ENCODE data around the gene COQ8A. TPM values are rescaled to one million over a fixed set of nuclear protein-coding genes. Genes with fewer than 3 reads are reported as not detected.
A peak's percentile ranks its signal among the peaks of the same experiment; 100 is the strongest.

The COQ8A gene
- total RNA-seq, 1 experiment from 2014 or later = 9.7 TPM

DNA sequence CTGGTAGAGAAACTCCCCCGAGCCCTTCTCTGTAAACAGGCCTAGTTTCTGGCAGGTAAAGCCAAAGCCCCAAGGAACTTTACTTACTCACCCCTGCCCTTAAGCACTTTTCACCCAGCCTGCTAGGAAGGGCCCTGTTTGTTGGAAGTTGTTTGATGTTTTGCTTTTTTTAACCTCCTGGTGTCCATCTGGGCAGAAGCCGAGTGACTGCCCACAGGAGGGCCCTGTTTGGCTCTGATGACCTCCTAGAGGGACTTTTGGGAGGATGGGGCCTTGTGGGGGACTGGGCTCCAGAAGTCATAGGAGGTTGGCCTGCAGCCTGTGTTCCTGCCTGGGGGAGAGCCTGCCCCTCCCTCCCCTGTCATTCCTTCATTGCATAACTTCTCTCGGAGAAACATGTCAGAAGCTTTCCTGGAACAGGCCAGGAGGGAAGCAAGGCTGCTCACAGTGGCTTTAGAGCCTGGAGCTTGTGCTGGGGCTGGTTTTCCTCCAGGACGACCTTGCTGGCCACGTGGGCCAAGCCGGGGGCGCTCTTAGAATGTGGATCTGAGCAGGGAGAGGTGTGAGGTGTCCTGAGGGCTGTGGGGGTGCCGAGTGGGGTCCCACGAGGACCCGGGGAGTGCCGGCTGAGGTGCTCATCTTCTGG, 33.9 kb downstream of the COQ8A start:
- peak; percentile 34 for DNase-seq (ENCODE audit: low read depth)

DNA sequence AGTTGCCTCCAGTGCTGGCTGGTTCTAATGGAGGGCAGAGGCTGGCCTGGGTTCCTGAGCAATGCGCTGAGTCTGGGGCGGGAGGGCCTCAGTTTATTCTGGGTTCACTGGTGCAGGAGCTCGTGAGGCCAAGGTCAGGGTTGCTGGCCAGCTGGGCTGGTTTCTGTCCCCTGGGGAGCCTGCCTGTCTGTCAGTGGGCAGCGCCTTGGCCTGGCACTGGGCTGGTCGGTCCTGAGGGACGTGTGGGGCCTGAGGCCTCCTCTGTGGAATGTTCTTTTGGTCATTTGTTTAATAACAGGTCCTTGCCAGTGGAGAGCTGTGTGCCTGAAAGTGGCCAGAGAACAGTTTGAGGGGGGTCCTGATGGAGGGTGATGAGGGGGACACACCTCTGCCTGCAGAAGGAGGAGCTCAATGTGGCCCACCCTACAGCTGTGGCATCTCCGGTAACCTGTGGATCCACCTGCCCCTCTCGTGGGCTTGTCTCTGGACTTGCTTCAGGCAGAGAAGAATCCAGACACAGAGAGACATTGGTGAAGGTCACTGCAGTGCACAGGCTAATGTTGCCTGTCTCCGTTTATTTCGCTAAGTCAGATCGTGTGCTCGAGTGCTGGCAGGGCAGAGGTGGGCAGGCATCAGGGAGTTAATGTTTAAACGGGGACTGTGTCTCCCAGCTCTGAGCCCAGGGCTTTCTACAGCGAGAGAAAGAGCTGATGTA, 34.6 kb downstream of the COQ8A start:
- no peak for DNase-seq (ENCODE audit: low read depth)

DNA sequence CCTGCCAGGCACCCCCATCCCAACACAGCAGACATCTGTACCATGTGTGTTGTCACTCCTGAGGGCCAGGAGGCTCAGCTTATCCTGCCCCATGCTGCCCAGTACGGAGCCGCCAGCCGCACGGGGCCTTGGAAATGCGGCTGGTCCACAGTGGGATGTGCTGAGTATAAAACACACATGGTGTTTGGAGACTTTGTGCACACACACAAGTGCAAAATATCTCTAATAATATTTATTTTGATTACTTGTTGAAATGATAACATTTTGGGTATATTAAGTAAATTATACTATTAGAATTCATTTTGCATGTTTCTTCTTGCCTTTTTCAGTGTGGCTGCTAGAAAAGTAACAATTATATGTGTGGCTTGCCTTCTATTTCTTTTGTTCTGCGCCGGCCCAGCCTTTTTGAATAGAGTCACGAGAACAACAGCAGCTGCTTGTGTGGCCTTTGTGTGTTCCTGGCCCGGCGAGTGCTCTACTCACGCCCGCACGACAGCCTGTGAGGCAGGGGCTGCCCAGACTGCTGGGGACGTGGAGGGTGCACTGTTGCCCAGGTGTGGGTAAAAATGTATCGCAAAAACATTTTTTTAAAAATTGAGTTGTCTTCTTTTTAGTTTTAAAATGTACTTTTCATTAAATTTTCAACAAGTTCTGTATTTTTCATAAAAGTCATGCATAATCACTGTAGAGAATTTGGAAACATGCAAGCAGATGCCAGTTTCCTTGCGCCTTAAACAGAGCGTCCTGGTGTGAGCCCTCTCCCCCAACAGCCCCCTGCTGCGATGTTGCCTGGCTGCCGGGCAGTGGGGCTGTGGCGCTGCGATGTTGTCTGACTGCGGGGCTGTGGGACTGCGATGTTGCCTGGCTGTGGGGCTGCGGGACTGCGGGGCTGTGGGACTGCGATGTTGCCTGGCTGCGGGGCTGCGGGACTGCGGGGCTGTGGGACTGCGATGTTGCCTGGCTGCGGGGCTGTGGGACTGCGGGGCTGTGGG, 35.5 kb downstream of the COQ8A start:
- no peak for DNase-seq (ENCODE audit: low read depth)

DNA sequence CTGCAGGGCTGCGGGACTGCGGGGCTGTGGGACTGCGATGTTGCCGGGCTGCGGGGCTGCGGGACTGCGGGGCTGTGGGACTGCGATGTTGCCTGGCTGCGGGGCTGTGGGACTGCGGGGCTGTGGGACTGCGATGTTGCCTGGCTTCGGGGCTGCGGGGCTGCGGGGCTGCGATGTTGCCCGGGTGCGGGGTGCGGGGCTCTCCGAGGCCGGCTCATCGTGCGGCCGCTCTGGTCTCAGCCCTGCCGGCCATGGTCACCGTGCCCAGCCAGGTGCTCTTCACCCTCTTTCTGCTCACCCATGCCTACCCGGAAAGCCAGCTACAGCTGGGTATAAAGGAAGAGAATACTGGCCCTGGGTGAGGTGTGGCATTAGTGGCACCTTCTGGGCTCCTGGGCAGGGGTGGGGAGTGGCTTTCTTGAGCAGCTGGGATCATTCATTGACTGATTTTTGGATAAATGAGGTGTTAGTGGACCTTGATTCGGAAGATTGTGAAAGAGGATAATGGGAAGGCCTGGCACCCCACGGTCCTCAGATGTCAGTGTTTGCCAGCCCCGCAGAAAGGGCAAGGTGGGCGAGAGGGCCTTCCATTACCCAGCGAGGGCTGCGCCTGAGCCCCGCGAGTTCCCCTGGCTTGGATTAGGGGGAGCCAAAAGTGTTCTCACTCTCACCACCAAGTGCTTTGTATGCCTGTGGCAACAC, 36.3 kb downstream of the COQ8A start:
- DNase-seq (ENCODE audit: low read depth) = no peak

DNA sequence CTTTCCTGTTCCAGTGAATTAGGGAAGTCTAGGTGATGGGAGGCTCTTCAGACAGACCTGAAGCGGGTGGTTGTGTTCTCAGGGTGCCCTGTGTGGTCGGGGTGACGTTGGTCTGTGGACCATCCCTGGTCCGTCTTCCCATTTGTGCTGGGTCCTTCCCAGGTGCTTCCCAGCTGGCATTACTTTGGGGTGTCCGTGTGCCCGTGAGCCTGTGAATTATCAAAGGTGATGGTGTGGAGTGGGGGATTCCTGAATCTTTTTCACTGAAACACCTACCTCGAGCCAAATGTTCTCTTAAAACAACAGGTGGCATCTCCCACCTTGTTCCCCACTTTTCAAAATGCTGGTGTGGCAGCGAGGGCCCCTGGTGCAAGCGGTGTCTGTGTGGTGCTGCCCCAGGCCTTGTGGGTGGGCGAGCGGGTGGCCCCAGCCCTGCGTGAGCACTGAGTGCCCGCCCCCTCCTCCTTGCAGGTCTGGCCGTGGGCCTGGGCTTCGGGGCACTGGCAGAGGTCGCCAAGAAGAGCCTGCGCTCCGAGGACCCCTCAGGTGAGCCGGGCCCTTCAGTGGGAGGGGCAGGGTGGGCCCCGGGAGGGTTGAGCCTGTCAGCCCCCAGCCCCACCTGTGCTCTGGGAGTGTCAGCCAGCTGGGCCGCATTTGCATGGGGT, 37.0 kb downstream of the COQ8A start:
- DNase-seq (ENCODE audit: low read depth) = no peak

DNA sequence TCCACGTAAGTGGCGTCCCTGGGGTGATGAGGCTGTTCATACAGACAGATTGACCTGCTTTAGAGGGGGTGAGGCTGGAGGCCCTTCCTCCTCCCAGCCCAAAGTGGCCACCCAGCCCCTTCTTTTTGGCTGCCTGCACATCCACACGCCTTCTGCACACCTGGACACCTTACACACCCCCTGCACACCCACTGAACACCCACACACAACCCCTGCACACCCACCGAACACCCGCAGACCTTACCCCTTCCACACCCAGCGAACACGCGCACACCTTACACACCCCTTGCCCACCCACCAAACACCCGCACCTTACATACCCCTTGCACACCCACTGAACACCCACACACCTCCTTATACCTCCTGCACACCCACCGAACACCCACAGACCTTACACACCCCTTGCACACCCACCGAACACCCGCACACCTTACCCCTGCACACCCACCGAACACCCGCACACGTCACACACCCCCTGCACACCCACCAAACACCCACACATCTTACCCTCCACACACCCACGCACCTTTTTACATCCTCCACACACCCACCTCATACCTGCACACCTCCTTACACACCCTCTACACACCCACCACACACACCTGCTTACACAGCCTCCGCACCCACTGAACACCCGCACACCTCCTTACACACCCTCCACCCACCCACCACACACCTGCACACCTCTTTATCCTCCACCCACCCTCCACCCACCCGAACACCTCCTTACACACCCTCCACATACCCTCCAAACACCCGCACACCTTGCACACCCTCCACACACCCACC, 37.7 kb downstream of the COQ8A start:
- no peak for DNase-seq (ENCODE audit: low read depth)

DNA sequence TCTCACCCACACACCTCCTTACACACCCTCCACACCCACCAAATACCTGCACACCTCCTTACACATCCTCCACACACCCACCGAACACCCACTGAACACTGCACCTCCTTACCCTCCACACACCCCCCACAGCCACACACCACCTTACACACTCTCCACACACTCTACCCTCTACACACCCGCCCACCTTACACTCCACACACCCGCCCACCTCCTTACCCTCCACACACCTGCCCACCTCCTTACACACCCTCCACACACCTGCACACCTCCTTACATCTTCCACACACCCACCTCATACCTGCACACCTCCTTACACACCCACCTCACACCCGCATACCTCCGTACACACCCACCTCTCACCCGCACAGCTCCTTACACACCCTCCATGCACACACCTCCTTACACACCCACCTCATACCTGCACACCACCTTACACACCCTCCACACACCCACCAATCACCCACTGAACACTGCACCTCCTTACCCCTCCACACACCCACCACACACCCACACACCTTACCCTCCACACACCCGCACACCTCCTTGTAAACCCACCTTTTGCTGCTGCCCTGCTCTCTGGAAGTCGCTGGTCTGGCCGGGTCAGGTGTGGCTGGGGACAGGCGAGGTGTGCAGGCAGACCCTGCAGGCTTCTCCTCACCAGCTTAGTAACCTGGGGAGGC, 38.5 kb downstream of the COQ8A start:
- no peak for DNase-seq (ENCODE audit: low read depth)

DNA sequence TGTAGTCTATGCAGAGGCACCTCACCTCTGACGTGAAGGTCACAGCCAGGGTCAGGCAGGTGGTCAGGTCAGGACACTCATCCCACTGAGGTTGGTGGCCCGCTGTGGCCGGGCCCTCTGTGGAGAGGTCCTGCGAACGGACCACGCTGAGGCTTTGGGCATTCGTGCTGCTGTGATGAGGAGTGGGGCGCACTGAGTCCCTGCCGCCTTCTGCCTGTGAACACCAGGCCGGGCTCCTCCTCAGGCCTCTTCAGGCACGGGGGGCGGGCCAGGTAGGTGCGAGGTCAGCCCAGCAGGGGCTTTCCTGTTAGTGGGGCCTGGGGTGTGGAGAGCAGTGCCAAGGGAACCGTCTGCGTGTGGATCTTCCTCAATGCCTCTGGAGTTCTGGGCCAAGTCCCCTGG, 39.0 kb downstream of the COQ8A start:
- DNase-seq (ENCODE audit: low read depth) = no peak

DNA sequence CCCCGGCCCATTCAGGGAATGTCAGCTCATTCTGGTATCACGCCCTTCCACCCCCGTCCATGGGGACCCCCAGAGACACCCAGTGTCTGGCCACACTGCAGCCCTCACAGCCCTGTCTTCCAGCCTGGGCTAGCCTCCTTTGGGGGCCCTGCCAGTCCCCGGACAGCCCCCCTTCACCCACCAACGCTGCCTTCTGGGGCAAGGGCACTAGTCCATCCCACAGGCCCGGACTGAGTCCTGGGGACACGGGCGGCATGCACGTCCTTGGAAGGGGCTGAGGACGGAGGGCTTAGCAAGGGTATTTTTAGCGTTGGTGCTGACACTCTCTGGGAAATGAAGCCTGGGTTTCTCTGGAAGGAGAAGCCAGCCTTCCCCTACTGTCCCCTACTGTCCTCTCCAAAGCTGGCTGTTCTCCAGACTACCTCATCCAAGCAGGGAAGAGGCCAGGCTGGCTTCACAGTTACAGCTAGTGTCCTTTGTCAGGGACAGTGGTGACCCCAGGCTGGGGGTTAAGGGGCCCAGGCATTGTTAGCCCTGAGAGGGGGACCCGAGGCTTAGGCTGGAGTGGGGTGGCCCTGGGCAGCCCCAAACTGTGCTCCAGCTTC, 39.5 kb downstream of the COQ8A start:
- no peak for DNase-seq (ENCODE audit: low read depth)

DNA sequence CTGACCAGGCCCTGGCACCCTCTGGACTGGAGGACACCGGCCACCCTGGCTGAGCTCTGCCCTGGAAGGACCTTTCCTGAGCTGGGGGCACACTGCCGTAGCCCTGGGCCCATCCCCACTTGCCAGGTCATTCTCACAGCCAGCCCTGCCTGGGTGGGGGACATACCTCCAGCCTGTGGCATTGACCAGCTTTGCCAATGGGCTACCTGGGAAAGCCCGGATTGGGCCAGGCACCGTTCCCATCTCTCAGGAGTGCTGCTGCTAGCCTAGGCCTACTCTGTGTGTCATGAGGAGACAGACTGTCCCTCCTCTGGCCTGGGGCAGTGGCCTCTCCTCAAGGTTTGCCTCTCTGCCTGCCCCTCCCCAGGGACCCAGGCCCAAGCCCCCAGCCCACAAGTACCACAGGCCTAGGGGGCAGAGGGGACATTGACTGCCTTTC, 40.0 kb downstream of the COQ8A start:
- DNase-seq (ENCODE audit: low read depth) = no peak

DNA sequence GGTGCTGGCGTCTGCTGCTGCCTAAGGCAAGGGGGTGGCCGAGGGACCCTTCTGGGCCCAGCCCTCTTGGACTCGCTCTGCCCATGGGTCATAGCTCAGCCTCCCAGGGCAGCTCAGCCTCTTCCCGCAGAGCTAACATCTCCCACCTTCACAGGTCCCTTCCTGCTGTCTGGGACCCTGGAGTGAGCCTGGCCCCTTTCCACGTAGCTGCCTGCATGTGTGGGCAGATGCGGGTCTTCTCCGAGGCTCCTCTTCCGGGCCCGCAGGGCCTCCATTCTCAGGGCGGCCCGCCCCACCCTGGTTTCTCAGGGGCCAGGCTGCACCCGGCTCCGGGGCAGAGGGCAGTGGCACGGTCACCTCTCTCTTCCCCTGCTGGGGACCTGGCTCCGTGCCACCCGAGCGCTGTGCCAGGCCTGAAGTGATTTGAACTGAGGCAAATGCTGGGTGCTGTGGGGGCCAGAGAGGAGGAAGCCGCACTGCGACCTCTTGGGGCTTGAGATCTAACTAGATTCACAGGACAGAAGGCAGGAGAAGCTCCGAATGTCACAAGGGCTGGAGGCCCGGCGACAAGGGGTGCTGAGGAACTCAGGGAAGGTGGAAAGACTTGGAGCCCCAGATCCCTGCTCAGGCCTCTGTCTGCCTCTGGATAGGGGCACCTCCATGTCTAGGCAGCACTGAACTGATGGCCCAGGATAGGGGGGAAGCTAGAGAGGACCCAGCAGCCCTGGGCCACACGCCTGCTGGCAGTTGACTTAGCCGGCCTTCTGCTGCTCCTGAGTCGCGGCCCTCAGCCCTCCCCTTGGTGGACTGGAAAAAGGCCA, 40.7 kb downstream of the COQ8A start:
- DNase-seq (ENCODE audit: low read depth) = no peak

DNA sequence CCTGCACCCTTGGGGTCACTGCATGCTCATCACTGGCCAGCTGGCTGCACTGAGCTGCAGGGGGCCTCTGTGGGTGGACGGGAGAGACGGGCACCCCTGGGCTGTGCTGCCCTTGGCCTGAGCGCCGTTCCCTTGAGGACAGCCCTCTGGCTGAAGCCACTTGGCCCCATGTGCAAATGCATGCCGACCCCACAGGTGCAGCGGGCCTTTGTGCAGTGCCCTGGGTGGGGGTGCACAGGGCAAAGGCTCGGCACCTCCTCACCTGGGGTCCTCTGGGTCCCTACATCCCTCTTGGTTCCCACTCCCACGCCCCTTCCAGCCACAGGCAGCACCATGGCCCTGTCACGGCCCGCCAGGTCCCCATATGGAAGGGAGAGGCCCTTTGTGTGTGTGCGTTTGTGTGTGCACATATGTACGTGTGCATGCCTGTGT, 41.3 kb downstream of the COQ8A start:
- no peak for DNase-seq (ENCODE audit: low read depth)

DNA sequence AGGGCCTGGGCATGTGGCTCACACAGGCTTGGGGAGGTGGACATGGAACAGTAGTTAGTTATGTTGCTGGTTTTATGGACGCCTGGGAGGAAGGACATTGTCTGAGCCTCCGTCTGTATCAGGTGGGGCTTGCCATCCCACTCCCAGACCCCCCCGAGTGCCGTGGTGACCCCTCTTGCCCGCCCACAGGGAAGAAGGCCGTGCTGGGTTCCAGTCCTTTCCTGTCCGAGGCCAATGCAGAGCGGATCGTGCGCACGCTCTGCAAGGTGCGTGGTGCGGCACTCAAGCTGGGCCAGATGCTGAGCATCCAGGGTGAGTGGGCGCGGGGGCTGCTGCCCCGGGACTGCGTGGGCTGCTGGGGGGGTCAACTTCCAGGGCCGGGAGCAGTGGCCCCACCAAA, 41.7 kb downstream of the COQ8A start:
- no peak for DNase-seq (ENCODE audit: low read depth)

DNA sequence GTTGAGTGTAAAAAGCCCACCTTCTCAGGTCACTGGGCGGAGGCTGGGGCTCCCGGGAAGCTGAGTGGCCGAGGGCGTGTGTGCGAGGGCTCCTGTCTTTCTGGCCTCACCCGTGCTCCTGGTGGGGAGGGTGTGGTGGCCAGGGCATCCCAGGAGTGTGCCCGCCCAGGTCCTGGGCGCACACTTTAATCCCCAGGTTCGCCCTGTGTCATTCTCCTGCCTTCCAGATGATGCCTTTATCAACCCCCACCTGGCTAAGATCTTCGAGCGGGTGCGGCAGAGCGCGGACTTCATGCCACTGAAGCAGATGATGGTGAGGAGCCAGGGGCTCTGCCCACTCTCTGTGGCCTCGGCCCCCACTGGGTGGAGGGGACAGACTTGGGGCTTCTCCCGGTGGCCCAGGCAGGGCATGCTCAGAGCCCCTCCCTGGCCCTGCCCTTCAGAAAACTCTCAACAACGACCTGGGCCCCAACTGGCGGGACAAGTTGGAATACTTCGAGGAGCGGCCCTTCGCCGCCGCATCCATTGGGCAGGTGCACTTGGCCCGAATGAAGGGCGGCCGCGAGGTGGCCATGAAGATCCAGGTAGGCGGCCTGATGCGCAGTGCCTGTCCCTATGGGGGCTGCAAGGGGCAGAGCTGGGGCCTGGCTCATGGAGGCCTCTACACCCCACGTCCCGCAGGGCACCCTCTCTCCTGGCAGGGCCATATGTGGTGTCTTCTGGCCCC, 42.5 kb downstream of the COQ8A start:
- DNase-seq (ENCODE audit: low read depth) = no peak

DNA sequence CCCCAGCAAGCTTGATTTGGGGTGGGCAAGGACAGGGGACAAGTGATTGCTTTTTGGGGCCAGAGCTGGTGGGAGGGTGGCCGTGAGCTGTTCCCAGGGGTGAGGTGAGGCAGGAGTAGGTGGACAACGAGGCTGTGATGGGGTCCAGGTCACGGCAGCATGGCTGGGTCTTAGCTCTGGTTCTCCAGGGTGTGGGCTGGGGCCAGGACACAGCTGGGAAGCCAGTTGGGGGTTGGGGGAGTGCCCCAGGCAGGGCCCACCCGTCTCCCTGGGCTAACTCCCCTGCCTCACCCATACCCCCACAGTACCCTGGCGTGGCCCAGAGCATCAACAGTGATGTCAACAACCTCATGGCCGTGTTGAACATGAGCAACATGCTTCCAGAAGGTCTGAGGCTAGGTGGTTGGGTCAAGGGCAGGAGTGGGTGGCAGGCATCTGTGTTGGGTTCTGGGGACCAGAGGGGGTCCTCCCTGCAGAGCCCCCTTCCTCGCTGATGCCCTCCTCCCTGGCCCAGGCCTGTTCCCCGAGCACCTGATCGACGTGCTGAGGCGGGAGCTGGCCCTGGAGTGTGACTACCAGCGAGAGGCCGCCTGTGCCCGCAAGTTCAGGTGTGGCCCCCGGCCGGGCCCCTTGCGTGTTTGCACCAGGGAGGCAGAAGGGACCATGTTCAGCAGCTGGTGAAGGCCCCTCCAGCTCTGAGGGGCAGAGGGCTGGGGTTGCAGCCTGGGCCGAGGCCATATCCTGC, 43.3 kb downstream of the COQ8A start:
- DNase-seq (ENCODE audit: low read depth) = no peak

DNA sequence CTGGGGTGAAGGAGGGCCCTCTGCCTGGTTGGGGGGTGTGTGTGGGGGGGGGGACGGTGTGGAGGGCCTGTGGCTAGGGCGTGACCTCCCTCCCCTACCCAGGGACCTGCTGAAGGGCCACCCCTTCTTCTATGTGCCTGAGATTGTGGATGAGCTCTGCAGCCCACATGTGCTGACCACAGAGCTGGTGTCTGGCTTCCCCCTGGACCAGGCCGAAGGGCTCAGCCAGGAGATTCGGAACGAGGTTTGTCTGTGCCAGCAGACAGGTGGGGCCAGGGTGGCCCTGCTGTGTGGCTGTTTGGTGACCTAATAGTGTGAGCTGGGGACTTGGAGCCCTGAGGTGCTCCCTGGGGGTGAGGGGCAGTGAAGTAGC, 43.9 kb downstream of the COQ8A start:
- DNase-seq (ENCODE audit: low read depth) = no peak
